Ecto neural progenitor cell (in vitro differentiated cells): Measurements from ENCODE around the gene MARS2.
"Not testable (repeated sequence)": the region's sequence is repeated elsewhere in the genome, so short reads cannot be mapped to it uniquely, and the experiment has no call there.

Source experiments
- DNase-seq: peaks from one replicate; pipeline ENCODE4 v3.0.0-alpha.2; 2018; ENCODE audit warnings: low spot score

Gene MARS2

GRCh38 chr2:197706839-197707207 lies 1.7 kb downstream of the MARS2 start:
- no peak for DNase-seq

DNA sequence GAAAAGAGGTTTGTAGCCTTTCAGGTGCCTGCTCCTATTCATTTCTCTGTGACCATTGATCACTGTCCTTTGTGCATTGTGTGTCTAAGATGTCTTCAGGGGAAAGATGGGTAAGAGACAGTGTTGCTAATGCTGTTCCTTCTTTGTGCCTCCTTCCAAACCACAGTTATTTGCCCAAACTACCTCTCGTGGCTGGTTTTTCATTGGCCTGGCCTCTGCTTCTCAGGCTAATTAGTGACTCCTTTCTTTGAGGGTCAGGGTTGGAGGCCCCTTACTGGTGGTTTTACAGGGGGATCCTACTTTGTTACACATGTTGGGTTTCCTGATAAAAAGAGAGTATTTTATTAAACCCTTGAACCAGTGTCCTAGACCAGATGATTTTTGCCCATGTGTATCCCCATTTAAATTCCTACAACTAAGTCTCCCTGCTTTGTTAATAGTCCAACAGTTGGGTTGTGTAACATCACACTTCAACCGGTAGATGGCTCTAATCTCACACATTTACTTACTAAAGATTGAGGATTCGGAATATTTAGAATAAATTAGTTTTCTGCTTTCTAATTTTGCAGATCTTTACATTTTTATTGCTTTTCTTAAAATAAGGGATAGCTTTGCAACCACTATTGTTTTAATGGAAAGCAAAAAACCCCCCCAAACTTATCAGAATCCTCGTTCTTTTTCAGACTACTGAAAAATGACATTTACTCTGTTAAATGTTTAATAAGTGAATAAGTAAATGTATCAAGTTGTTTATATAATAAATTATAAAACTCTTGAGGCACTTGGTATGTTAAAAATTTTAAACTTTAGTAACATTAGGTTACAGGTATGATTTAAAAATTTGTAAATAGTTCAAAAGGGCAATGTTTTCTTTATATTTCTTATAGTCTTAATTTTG lies 2.4 kb downstream of the MARS2 start:
- no peak for DNase-seq

GRCh38 chr2:197708331-197708730 lies 3.2 kb downstream of the MARS2 start:
- DNase-seq: no peak

- not testable (repeated sequence) for DNase-seq
Observed at GRCh38 chr2:197709140-197709539, 4.0 kb downstream of the MARS2 start.

DNA sequence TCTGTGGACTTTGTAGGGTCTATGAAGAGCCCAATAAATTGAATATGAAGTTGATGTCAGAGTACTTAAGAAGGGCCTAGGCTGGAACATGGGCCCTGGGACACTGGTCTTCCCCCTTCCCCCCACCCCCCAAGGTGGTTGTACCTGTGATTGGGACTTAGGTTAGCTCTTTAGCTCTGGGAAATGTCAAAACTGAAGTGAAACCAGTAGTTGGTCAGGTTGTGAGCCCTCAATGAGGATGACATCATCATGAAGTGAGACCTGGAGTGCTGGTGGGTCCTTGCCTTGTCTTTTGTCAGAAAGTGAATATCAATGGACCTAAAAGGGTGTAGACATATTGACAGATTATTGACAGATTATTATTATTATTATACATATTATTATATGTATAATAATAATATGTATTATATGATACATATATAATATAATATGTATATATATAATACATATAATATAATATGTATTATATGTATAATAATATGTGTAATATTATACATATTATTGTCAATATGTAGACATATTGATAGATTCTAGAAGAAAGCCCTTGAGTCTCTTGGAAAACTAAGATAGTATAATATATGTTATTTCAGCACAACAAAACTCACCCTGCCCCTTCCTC lies 5.4 kb downstream of the MARS2 start:
- no peak for DNase-seq

DNA sequence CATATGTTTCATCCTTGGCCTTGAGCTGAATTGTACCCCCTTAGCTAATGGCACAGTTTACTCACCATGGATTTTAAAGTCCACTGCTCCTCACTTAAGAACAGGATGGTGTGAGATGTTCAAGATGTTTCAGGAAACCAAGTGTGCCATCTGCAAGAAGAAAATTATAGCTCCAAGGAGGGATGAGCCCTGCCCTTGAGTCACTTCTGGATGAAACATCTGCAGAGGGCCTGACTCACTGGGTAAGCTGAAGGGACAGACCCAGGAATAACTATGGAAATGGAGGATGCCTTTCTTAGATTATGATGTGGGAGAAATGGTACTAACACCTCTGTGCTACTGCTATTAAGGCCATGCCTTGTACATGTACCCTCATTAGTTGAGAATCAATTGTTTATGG lies 6.4 kb downstream of the MARS2 start:
- no peak for DNase-seq

DNA sequence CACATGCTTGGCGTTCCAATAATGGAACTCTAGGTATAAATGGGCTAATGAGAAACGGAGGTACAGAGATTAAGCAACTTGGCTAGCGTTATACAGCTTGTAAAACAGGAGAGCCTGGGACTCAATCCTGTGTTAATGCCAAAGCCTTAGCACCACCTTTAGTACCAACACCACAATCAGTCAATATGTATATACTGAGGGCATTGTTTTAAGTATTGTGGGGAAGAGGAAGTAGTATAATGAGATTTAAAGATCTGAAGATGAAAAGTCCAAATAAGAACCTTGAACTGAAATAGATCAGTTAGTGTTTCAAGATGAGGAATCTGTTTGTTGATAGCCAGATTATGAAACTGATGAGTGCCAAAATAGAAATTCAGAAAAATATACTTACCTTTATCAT lies 8.1 kb downstream of the MARS2 start:
- DNase-seq: no peak

DNA sequence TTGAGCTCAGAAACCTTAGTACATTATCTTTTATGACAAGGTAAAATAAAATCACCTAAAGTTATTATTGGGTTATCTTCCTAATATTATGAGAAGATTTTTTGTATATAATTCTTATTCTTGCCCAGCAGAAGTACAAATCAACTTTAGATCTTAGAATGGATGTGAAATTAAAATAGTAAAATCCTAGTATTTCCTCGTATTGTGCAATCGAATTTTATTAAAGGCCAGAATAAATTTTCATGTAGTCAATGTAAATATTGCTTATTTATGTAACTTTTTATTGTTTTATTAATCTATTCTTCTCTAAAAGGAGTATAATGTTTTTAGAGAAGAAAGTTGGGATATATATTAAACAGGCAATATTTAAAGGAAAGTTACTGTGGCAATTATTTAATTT lies 12.7 kb downstream of the MARS2 start:
- DNase-seq: no peak

GRCh38 chr2:197727011-197727410 lies 21.8 kb downstream of the MARS2 start:
- DNase-seq: no peak

DNA sequence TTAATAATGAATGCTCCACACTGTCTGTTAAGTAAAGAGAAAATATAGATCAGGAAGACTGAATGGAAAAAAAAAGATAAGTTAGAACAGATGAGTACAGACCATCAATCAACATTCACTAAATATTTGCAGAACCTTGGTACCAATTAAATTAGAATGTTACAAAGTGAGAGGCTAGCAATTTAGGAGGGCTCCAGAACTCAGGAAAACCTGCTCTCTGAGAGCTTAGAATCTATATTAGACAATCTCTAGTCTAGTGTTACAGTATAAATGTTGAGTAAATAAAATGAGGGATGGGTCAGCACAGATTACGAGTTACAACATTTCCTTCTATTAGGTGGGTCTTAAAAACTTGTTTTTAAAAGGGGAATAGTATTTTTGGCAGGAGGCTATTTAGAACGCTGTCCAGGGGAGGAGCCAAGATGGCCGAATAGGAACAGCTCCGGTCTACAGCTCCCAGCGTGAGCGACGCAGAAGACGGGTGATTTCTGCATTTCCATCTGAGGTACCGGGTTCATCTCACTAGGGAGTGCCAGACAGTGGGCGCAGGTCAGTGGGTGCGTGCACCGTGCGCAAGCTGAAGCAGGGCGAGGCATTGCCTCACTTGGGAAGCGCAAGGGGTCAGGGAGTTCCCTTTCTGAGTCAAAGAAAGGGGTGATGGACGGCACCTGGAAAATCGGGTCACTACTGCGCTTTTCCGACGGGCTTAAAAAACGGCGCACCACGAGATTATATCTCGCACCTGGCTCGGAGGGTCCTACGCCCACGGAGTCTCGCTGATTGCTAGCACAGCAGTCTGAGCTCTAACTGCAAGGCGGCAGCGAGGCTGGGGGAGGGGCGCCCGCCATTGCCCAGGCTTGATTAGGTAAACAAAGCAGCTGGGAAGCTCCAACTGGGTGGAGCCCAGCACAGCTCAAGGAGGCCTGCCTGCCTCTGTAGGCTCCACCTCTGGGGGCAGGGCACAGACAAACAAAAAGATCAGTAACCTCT lies 23.7 kb downstream of the MARS2 start:
- not testable (repeated sequence) for DNase-seq

DNA sequence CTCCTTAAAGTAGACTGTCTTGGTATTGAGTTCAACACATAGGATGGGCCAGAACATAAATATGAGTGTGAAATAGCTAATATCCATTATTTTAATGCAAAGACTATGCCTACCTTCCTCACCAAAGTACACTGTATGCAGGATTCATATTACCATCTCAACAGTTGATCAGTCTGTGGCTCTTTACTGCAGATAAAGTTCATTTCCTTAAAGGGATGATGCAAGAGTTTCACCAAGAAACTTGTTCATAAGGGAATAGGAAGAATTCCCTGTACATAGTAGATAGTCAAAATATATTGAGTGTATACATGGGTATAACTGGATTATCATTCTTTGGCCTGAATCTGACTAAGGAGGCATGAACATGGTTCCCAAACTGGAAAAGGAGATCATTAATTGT lies 35.0 kb downstream of the MARS2 start:
- DNase-seq: no peak
